Activated CD4-positive, CD25-positive, alpha-beta regulatory T cell (primary cell): Measurements from ENCODE around the gene TCF12.
A peak's percentile ranks its signal among the peaks of the same experiment; 100 is the strongest.
"Not testable (repeated sequence)": the region's sequence is repeated elsewhere in the genome, so short reads cannot be mapped to it uniquely, and the experiment has no call there.

ENCODE experiments used
- DNase-seq, 4 experiments: peaks; one replicate each; lab custom pipeline; 2025; lab: John Stamatoyannopoulos, UW

TCF12 gene

DNA sequence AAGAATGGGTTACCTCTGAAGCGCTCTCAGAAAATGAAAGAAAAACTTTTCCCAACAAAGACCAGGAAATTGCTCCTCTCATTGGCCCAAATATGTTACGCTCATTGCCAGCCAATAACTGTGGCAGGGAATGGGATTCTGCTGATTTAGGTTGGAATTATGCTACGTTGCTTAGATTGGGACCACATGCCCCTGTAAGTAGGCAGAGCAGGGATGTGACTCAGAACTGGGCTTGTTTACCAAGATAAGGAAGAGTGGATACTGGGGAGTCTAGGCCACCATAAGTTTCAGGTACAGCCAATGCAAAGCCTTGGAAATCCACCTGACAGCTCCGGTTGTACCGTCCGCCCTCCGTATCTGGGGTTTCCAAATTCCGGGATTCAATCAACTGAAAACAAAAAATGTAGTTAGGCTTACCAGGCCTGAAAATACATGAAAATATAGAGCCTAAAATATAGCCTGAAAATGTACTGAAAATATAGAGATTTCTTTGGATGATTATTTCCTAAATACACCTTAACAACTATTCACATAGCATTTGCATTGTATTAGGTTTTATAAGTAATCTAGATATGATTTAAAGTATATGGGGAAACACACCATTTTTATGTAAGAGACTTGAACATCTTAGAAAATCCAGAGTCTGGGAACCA, 1.5 kb upstream of the TCF12 start:
- DNase-seq: no peak

DNA sequence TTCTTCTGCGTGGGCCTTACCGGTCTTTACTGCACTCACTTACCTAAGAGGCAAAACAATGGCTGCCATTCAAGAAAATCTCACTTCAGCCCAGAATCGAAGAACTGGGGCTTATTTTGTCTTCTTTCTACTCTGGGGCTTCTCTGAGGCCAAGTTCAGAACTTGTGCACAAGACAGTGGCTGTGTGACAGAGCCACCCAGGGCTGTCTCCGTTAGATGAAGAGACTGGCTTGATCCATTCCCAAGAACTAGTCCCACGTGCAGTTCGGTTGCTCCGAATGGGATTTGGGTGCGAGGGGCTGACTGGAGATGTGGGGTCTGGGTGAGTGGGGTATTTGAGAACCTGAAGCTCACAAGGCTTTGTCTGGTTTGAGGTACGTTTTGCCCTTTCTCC, 795 bp upstream of the TCF12 start:
- DNase-seq: no peak

DNA sequence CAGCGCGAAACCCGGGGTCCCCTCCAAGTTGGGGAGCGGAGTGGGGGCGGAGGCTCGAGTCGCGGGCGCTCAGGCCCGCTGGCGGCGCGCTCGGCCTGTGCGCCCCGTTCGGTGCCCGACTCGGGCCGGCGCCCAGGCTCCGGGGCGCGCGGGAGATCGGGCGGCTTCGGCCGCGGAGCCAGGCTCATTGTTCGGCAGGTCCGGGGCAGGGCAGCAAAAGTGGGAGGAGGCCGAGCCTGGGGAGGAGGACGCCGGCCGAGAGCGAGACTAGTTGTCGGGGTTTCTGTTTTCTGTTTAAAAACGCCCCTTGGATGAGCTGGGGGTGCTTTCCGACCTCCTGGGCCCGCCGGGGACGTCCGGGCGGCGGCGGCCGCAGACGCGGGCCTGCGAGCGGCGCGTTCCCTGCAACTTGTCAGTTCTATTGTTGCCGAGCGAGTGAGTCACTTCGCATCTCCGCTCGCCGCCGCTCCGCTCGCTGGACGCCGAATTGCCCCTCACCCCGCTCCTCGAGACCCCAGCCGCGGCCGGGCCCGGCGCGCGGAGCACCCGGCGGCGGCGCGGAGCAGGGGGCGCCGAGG, 676 bp downstream of the TCF12 start:
- DNase-seq: peak; percentile 17 to 38 (median 29)

DNA sequence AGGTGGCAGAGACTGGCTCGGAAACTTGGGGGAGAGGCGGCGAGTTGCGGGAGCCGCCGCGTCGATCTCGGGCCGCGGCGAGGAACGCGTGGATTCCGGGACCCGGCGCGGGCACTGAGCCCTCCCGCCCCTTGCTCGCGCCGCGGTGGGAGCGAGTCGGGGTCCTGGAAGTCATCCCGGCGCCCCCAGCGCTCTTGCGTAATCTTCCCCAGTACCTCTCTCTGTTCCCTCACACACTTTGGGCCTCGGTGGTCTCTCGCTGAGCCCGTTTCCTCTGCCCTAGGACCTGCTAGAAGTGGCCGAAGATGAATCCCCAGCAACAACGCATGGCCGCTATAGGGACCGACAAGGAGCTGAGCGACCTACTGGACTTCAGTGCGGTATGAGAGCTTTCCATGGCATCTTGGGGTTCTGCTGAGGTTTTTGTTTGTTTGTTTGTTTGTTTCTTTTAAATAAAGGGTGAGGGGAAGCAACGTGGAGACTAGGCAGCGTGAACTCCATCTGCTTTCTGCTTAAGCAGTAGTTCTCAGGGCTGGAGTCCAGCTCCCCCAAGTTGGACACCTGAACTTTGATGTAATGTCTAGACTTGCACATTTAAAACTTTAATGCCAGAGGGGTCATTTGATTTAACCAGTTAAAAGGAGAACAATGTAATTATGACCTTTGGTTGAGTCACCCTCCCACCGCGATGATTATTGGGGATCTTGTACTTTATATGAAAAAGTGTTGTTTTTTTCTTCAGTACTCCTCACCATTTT, 1.3 kb downstream of the TCF12 start:
- peak in 1 of 4 experiments; percentile 17 for DNase-seq

DNA sequence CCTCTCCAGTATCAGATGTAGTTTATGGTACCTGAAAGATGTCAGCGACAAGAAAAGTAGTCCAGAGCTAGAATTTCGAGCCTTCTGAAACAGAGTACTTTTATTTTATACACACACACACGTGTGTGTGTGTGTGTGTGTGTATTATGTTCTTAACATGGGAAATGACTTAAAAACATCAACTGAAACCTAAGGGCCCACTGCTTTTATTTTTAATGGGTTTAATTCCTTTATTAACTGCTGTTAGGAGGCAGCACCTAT, 1.9 kb downstream of the TCF12 start:
- DNase-seq: no peak

DNA sequence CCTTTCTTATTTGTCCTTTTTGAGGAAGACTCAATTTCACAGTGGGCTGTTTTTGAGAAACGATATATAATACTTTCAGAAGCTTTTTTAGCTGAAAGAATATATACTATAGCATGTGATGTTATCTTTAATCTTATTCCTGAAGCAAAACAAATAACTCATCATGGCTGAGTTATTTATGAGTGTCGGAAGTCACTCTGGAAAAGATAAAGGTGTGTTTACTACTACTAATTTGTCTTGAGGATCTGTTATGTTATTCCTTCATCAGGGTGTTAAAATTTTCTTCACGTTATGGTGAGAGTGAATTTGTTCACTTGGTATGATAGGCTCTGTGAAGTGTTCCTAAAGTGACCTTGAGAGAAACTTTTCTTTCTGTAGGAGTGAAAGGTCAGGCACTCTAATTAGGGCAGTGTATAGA, 4.7 kb downstream of the TCF12 start:
- DNase-seq: no peak

DNA sequence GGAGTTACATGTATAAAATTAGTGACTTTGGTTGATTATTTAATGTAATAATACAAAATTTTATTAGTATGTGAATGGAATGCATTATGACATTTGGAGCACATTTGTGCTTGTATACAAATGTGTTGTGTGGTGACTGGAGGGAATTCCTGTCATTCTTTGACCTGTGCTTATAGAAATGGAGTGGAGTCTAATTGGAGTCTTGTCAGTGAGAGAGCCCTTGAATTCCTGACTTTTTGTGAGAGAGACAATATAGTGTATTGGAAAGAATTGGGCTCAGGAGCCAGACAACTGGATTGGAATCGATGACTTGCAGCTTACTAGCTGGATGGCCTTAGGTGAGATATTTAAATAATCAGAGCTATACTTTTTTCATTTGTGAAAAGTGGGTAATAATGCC, 9.4 kb downstream of the TCF12 start:
- no peak for DNase-seq

DNA sequence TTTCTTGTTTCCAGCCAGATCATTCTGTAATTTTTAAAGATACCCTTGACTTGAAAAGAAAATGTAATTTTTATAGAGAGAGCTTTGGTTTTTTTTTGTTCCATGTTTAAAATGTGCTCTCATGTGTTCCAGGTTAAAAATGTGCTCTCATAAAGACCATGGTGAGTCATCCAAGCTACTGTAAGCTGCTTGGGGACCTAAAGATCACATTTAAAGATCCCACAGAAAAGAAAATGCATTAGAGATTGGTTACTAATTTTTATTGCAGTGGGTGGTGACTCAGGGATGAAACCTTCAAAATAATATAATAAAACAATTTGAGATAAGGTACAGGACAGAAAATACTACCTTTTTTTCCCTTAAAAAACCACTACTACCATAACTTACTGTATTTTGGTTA, 11.0 kb downstream of the TCF12 start:
- DNase-seq: no peak

DNA sequence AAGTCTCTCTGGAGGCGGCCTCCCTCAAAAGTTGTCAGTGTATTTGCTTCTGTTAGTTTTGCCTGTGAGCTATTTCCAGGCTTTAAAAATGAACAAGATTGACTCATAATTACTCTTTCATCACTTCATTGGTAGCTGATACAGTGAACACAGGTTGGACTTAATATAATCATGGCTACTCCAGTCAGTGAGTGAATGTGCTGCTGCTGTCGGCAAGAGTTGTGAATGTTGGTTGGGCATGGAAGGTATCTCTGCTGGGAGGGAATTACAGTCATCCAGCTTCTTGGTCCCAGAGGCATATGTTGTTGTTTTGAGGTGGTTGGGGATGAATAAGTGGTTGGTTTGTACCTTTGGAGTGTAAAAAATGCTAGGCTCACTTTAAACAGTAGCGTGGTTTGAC, 11.5 kb downstream of the TCF12 start:
- no peak for DNase-seq

DNA sequence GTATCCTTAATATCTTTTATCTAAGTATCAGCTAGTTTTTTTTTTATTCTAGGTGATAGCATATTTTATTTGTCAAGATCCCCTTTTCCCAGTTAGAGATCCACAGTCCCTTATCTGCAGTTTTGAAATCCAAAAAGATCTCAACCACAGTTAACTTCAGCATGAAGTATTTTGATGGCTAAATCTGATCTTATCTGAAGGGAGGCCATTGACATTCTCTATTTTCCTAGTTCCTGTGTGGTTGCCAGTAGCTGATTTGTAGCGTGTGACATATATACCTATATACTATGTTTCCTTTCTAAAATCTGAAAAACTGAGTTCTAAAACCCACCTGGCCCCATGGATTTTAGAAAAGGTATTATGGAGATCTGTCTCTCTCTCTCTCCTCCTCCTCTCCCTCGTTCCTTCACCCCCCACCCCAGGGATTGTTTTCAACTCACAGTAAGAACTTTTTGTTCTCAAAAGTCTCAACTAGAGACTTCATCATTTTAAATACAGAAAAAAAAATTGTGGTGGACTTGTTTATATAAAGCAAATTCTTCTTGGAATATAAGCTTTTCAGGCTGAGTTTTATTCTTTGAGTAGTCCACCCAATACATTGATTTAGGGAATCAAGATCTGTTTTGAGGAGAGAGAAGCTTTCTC, 12.3 kb downstream of the TCF12 start:
- no peak for DNase-seq

DNA sequence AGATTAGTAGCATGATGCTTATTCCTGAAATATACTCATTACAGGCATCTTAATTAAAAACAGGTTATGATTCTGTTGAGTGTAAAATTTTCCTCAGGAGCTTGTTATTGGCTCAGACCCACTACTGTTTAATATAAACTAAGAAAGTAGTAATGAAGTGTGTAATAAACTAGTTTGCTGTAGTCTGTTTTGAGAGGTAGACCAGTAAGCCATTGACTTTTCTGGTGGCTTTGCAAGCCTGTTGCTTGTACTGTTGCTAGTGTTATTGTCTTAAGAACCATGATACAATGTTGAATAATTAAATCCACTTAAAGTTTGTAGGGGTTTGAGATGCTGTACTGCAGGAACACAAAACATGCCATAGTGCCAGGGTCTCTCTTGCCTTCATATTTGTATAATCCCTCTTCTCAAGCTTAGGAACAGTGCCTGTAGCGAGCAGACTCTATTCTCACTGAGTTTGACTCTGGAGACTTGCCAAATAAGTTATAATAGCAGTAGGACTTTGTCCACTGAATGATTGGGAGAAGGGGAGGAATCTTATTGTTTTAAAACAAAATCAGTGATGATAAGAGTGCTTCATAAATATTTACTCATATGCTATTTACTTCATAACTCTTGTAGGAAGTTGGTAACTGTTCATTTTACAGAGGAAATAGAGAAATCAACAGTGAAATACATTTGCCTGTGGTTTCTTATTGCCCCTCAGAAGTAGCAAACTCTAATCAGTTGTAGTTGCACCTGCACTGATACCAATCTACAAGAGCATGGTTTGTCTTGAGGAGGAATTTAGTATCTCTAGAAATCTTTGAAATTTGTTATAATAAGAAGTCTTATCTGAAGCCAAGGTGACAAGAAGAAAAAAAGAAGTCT, 13.4 kb downstream of the TCF12 start:
- DNase-seq: no peak

DNA sequence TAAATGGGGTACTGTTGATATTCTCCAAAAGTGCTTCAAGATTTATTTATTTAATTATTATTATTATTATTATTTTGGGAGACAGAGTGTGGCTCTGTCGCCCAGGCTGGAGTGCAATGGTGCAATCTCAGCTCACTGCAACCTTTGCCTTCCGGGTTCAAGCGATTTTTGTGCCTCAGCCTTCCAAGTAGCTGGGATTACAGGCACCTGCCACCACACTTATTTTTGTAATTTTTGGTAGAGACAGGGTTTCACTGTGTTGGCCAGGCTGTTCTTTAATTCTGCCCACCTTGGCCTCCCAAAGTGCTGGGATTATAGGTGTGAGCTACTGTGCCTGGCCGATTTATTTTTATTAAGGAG, 14.0 kb downstream of the TCF12 start:
- not testable (repeated sequence) for DNase-seq

DNA sequence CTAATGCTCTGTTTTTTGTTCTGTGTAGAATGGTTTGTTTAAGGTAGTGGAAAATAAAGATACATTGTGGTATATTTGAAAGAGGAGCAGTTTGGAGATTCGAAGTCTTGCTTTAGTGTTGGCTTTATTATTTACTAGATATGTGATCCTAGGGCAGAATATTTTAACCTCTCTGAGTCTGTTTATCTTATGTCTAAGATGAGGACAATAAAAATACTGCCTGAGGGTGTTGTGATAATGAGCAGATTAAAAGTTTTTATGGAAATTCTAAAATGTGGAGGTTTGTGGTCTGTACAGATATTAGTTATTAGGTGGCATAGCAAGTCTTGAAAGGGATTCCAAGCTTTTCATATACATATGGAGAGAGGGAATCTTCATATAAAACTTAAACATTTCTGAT, 15.0 kb downstream of the TCF12 start:
- no peak for DNase-seq

DNA sequence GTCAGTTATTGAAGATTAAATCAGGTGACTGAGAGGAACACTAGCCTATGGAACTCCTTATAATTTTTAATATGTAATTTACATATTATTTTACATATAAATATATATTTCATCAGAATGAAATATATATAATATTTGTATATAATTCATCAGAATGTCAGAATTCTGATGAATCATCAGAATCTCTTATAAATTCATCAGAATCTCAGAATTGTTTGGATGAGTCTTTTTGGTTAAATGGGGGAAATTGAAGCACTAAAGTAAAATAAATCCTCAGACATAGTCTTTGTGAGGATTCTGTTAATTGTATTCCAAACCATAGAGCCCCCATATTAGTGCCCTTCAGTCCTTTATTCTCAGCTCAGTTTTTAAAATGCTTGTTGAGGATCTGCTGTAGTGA, 15.4 kb downstream of the TCF12 start:
- DNase-seq: no peak

DNA sequence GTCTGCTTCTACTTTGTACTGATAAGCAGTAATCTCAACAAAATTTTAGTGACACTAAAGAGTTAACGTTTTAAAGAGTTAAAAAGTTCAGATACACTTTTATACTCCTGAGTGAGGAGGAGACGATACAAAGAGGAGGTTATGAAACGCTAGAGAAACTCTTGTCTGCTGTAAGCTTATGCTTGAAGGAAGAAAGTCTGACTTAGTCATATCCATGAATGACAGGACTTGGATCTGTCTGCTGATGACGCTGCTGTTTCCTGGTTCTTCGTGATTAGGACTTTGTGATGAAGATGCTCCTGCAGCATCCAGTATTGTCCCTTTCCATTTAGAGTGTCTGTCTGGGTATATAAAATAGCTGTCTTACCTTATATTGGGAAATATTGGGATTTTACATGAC, 15.8 kb downstream of the TCF12 start:
- DNase-seq: no peak

DNA sequence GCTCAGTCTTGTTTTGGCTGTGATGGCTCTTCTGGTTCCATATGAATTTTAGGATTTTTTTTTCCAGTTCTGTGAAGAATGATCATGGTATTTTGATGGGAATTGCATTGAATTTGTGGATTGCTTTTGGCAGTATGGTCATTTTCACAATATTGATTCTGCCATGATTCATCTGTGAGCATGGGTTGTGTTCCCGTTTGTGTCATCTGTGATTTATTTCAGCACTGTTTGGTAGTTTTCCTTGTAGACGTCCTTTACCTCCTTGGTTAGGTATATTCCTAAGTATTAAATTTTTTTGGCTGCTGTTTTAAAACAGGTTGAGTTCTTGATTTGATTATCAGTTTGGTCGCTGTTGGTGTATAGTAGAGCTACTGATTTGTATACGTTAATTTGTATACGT, 18.5 kb downstream of the TCF12 start:
- no peak for DNase-seq

DNA sequence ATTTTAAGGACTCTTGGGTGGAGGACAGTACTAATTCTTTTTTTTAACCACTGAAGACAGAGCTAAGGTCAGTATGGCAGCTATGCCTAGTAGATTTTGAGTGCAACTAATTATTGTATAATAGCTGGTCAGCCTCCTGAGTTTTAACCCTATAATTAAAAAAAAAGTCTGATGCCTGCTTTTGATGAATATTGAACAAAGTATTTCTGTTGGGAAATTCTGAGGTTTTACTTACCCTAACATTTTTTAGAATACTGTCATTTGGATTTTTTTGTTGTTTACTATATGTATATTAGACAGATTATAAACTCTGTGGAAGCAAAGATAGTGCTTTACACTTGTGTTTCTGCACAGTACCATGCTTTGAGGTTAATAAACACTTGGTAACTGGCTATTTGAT, 20.8 kb downstream of the TCF12 start:
- no peak for DNase-seq

DNA sequence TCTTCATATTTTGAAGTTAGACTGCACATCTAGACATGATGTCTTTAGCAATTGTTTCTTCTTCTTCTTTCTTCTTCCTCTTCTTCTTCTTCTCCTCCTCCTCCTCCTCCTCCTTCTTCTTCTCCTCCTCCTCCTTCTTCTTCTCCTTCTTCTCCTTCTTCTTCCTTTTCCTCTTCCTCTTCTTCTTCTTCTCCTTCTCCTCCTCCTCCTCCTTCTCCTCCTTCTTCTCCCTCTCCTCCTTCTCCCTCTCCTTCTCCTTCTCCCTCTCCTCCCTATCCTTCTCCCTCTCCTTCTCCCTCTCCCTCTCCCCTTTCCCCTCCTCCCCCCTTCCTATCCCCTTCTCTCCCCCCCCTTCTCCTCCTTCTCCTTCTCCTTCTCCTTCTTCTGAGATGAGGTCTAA, 21.9 kb downstream of the TCF12 start:
- DNase-seq: no peak

DNA sequence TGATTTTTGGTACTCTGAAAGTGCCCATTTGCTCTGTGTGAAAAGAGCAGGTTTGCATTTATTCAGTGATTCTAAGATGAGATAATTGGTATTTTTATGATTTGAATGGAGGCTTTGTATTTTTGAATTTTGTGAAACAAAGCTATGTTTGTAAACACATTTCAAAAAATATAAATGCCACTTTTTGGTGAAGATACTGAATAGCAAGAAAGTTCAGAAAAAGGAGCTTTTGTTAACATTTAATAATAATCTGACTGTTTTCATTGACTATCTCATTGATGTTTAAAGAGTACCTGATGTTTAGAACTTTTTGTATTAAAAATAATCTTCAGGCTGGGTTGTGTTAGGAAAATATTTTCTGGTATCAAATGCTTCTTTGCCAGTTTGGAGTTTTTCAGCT, 23.7 kb downstream of the TCF12 start:
- DNase-seq: no peak

DNA sequence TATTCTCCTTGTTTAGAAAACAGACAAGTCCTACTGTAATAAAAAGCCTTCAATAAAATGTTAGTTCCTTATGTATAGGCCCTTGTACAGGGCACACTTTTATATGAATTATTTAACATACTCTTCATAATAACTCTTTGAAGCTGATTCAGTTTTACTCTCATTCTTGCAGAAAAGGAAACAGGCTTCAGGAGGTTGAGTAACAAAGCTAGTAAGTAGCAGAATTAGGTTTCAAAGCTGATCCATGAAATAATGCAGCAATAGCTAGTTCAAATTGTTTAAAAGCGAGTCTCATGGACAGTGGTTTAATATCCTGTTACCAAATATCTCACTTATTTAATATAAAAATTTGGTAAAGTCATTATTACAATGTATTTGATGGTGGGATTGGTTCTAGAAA, 25.0 kb downstream of the TCF12 start:
- no peak for DNase-seq

DNA sequence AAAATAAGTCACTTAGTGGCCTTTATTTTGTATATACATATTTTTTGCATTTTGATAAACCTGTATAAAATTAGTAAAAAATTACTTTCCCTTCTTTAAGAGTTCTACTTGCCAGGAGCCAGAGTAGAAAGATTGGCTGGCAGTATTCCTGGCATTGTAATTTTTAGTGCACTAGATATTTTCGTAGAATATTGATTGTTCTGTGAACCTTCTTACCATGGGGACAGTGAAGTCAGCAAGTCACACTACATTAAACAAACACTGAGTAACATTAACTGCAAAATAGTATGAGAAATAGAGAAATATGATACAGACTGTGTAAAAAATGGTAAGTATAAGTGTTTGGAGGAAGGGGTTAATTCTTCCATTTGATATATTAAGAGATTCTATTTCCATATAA, 26.0 kb downstream of the TCF12 start:
- no peak for DNase-seq

DNA sequence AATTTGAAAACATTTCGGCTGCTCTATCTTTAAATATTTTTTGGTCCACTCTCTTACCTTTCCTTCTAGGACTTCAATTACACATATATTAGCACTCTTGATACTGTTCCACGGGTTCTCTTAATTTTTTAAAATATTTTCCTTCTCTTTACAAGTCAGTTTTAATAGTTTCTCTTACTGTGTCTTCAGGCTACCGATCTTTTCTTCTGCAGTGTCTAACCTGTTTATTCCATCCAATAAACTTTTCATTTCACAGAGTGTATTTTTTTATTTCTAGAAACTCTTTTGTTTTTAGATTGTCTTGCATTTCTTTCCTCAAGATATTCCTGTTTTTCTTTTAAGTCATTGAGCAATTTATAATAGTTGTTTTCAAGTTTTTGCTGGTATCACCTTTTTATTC, 27.7 kb downstream of the TCF12 start:
- no peak for DNase-seq
